PC-9 (cell line): ENCODE data around the gene PHLPP2. TPM values are rescaled to one million over a fixed set of nuclear protein-coding genes. Genes with fewer than 3 reads are reported as not detected.

ENCODE experiments used
- Bru-seq: library from RNA; stranded (reverse); fragments of 400-500 nt; gene quantifications from one replicate; lab custom pipeline; 2021; lab: Mats Ljungman, UMichigan
- BruChase-seq, 2 experiments: library from RNA; stranded (reverse); fragments of 400-500 nt; gene quantifications; one replicate each; lab custom pipeline; 2021; lab: Mats Ljungman, UMichigan
- BruUV-seq: library from RNA; stranded (reverse); fragments of 400-500 nt; replicated peaks from 2 replicates; lab custom pipeline; 2021; lab: Mats Ljungman, UMichigan
- CTCF ChIA-PET: fragments of 300-600 bp; sonication (Branson Sonifier 250); formaldehyde crosslinking; loops from one replicate; lab custom pipeline; 2022; ENCODE audit warnings: antibody characterized with exemption; lab: Charles Lee
- POLR2A ChIA-PET: fragments of 300-600 bp; sonication (Branson Sonifier 250); formaldehyde crosslinking; loops from one replicate; lab custom pipeline; 2022; ENCODE audit warnings: antibody characterized with exemption; ENCODE audit not compliant: unreplicated experiment; lab: Charles Lee
- DNase-seq, 2 experiments: peaks; one replicate each; pipeline versions ENCODE4 v3.0.0 to v3.0.0-alpha.2; 2015 to 2022; ENCODE audit warnings: mixed read lengths in 1 of 2
- H2AFZ ChIP-seq: fragments of 200-600 bp; sonication (generic); 2 replicates; pipeline ENCODE4 v1.8.1; 2017; ENCODE audit warnings: antibody characterized with exemption
- H3F3A ChIP-seq: fragments of 200-600 bp; sonication (generic); 2 replicates; pipeline ENCODE4 v1.8.1; 2017; ENCODE audit warnings: antibody characterized with exemption, mild to moderate bottlenecking, low read depth; ENCODE audit not compliant: insufficient read depth
- H3K27ac ChIP-seq: fragments of 200-600 bp; sonication (generic); 2 replicates; pipeline ENCODE4 v1.6.1; 2016; ENCODE audit warnings: mixed run types
- H3K27me3 ChIP-seq: fragments of 200-600 bp; sonication (generic); 2 replicates; pipeline ENCODE4 v1.6.1; 2016; ENCODE audit warnings: low read depth, mixed run types; ENCODE audit not compliant: insufficient read depth
- H3K36me3 ChIP-seq: fragments of 200-600 bp; sonication (generic); 2 replicates; pipeline ENCODE4 v1.6.1; 2016; ENCODE audit warnings: low read depth, mixed run types
- H3K4me1 ChIP-seq: fragments of 200-600 bp; sonication (generic); replicated peaks from 2 replicates; pipeline ENCODE4 v1.6.1; 2016; ENCODE audit warnings: mixed run types; ENCODE audit not compliant: insufficient read depth
- H3K4me2 ChIP-seq: fragments of 200-600 bp; sonication (generic); 2 replicates; pipeline ENCODE4 v1.6.1; 2017; ENCODE audit warnings: mixed run types
- H3K4me3 ChIP-seq: fragments of 200-600 bp; sonication (generic); 2 replicates; pipeline ENCODE4 v1.6.1; 2016; ENCODE audit warnings: mixed run types
- H3K79me2 ChIP-seq: fragments of 200-600 bp; sonication (generic); 2 replicates; pipeline ENCODE4 v1.6.1; 2017; ENCODE audit warnings: low read depth, mixed run types
- H3K9me2 ChIP-seq: fragments of 200-600 bp; sonication (generic); 2 replicates; pipeline ENCODE4 v1.8.1; 2017; ENCODE audit warnings: mild to moderate bottlenecking; ENCODE audit not compliant: insufficient read depth
- H3K9me3 ChIP-seq: fragments of 200-600 bp; sonication (generic); 2 replicates; pipeline ENCODE4 v1.8.1; 2016; ENCODE audit warnings: low read depth; ENCODE audit not compliant: insufficient read depth
- H4K20me1 ChIP-seq: fragments of 200-600 bp; sonication (generic); 2 replicates; pipeline ENCODE4 v1.8.1; 2017; ENCODE audit not compliant: insufficient read depth
- EZH2 ChIP-seq: fragments of 200-600 bp; sonication (generic); IDR thresholded peaks from 2 replicates; pipeline ENCODE4 v1.8.0; 2017; ENCODE audit warnings: antibody characterized with exemption, low read depth
- intact Hi-C: fragments of 100-400 bp; cut with micrococcal nuclease; formaldehyde crosslinking; loops from one replicate; pipeline ENCODE4 v1.10.0; 2022; ENCODE audit not compliant: unreplicated experiment
- long read RNA-seq: library from polyadenylated mRNA; stranded (forward); transcript quantifications from one replicate; pipeline ENCODE4 v2.0.0, GENCODE V29; 2022
- total RNA-seq: library from RNA; stranded (reverse); gene quantifications from 2 replicates; pipeline ENCODE4 v1.2.3, GENCODE V29; 2021
- TF ChIP-seq, protein P1 (sequence below): fragments of 200-600 bp; sonication (generic); conservative IDR thresholded peaks from 2 replicates; pipeline ENCODE4 v1.6.1; 2017; ENCODE audit warnings: mixed run types, antibody characterized with exemption, mild to moderate bottlenecking, moderate library complexity

The PHLPP2 gene, protein sequence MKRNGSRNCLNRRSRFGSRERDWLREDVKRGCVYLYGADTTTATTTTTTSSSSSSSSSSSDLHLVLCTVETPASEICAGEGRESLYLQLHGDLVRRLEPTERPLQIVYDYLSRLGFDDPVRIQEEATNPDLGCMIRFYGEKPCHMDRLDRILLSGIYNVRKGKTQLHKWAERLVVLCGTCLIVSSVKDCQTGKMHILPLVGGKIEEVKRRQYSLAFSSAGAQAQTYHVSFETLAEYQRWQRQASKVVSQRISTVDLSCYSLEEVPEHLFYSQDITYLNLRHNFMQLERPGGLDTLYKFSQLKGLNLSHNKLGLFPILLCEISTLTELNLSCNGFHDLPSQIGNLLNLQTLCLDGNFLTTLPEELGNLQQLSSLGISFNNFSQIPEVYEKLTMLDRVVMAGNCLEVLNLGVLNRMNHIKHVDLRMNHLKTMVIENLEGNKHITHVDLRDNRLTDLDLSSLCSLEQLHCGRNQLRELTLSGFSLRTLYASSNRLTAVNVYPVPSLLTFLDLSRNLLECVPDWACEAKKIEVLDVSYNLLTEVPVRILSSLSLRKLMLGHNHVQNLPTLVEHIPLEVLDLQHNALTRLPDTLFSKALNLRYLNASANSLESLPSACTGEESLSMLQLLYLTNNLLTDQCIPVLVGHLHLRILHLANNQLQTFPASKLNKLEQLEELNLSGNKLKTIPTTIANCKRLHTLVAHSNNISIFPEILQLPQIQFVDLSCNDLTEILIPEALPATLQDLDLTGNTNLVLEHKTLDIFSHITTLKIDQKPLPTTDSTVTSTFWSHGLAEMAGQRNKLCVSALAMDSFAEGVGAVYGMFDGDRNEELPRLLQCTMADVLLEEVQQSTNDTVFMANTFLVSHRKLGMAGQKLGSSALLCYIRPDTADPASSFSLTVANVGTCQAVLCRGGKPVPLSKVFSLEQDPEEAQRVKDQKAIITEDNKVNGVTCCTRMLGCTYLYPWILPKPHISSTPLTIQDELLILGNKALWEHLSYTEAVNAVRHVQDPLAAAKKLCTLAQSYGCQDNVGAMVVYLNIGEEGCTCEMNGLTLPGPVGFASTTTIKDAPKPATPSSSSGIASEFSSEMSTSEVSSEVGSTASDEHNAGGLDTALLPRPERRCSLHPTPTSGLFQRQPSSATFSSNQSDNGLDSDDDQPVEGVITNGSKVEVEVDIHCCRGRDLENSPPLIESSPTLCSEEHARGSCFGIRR (N-terminal part only)
- total RNA-seq = 5.1 and 5.5 TPM in 2 replicates
- Bru-seq, nascent RNA = percentile 63 among the genes with signal in this experiment
- BruChase-seq, experiment 1, labeled RNA remaining after a 2-hour chase = percentile 61 among the genes with signal in this experiment
- percentile 56 among the genes with signal in this experiment for BruChase-seq, experiment 2, labeled RNA remaining after a 6-hour chase
- long read RNA-seq, partial matches to known transcripts = 0 of 3 reads
- long read RNA-seq, other reads (novel, unspliced or antisense) = 3 of 3 reads

DNA sequence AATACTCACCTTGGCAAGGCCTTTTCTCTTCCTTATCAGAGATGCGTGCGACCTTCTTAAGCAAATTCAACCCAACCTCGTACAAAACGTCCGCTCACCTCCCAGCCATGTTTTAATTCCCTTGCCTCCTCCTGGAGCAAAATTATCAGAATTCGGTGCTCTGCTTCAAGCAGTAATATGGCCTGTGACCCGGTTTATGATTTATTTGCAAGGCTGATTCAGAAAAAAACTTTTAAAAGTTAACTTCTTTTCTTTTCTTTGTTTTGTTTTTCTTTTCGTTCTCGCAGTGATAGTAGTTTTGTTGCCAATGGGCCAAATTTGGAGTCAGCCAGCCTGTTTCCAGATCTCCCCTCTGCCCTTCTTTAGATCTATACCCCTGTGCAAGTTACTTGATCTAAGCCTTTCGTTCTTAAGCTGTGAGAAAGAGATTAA lies at the start of gene PHLPP2:
TSS of gene PHLPP2 (minus strand) at position 382 of the 432 bp plus-strand sequence. CDS start 9,906 bp downstream, outside the sequence.
- Histone ChIP-seq H3K79me2 (peaks cover 17% of the 10 kb centered on the region), H3K9me2 (no peaks in the 10 kb centered on the region), H3K27ac (no peak within 1 kb of the TSS), H3K36me3 (no peaks in the 10 kb centered on the region), H3F3A (peaks cover 18% of the 10 kb centered on the region), H3K27me3 (no peaks in the 10 kb centered on the region), H3K4me2 (peak within 1 kb of the TSS; percentile 73), H3K4me3 (peak within 1 kb of the TSS; percentile 74; the same call in 1 of the 2 replicates), H3K4me1 (peaks cover 15% of the 10 kb centered on the region), H4K20me1 (0 out of 2 replicates have a peak, but pooled peaks cover 3% of the 10 kb centered on the region), H2AFZ (peak within 1 kb of the TSS; percentile 76; the same call in 1 of the 2 replicates), H3K9me3 (no peaks in the 10 kb centered on the region)
- TSS peak; percentile 42 for BruUV-seq
- CTCF ChIA-PET = no interaction called here
- no peak for DNase-seq
- intact Hi-C loops = loop anchor here (5.0 kb wide), 1 partner anchor 97 kb away; the partner anchor contains the start of gene MARVELD3
- POLR2A ChIA-PET = no interaction called here
- TF ChIP-seq EZH2 = no peak
- TF ChIP-seq, protein P1, sequence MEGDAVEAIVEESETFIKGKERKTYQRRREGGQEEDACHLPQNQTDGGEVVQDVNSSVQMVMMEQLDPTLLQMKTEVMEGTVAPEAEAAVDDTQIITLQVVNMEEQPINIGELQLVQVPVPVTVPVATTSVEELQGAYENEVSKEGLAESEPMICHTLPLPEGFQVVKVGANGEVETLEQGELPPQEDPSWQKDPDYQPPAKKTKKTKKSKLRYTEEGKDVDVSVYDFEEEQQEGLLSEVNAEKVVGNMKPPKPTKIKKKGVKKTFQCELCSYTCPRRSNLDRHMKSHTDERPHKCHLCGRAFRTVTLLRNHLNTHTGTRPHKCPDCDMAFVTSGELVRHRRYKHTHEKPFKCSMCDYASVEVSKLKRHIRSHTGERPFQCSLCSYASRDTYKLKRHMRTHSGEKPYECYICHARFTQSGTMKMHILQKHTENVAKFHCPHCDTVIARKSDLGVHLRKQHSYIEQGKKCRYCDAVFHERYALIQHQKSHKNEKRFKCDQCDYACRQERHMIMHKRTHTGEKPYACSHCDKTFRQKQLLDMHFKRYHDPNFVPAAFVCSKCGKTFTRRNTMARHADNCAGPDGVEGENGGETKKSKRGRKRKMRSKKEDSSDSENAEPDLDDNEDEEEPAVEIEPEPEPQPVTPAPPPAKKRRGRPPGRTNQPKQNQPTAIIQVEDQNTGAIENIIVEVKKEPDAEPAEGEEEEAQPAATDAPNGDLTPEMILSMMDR = no peak

DNA sequence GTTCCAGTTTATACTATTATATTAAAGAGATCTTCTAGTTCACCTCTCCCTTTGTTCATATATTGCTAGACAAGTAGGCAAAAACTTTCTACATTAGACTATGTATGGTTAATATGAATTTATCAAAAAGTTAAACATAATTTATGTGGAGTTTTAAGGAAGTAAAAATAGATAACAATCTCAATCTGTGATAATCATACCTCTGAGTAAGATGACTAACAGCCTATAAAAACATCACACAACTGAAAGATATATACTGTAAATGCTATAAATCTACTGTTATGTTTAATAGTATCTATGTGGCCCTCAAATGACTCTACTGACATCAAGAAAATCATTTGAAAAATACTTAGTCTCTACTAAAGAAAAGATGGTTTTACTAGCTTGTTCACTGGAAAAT lies 47.1 kb upstream of the PHLPP2 start:
- H3K4me1 ChIP-seq = no peaks in the 10 kb centered on the region; the same call in 1 of the 2 replicates

More for the DNA sequence above, 47.1 kb upstream of the PHLPP2 start:
- CTCF ChIA-PET = no interaction called here
- Histone ChIP-seq H3K27ac (no peak overlapping the region), H3K27me3 (no peaks in the 10 kb centered on the region), H3K4me2 (no peak overlapping the region), H3K79me2 (peaks cover 18% of the 10 kb centered on the region), H3K36me3 (peaks cover 36% of the 10 kb centered on the region; the same call in 1 of the 2 replicates), H3K4me3 (no peak overlapping the region), H4K20me1 (peaks cover 28% of the 10 kb centered on the region), H2AFZ (no peak overlapping the region), H3K9me2 (no peaks in the 10 kb centered on the region), H3K9me3 (no peaks in the 10 kb centered on the region), H3F3A (peaks cover 26% of the 10 kb centered on the region; the same call in 1 of the 2 replicates)
- peak in 1 of 2 experiments; percentile 61 for DNase-seq
- BruUV-seq = no TSS peak
- no peak for TF ChIP-seq EZH2
- TF ChIP-seq, protein P1 = no peak
- POLR2A ChIA-PET = no interaction called here
- intact Hi-C loops = no loop called here
